Naive thymus-derived CD4-positive, alpha-beta T cell (primary cell): ENCODE measurements around the gene KRT74. TPM values are rescaled to one million over a fixed set of nuclear protein-coding genes. Genes with fewer than 3 reads are reported as not detected.

Source experiments
- ATAC-seq: fragments of 150-1000 bp; cut with Tn5 transposase; 2 replicates; pipeline ENCODE4 v1.10.0; 2021; ENCODE audit warnings: mild to moderate bottlenecking, moderate library complexity
- CTCF ChIA-PET: fragments of 350-600 bp; sonication (Branson Sonifier 250); formaldehyde crosslinking; loops from one replicate; lab custom pipeline; 2021; ENCODE audit warnings: antibody characterized with exemption; lab: Charles Lee
- POLR2A ChIA-PET: fragments of 350-600 bp; sonication (Branson Sonifier 250); formaldehyde crosslinking; loops from one replicate; lab custom pipeline; 2021; ENCODE audit warnings: antibody characterized with exemption, inconsistent platforms; lab: Charles Lee
- DNase-seq, 9 donors: peaks; one replicate each; pipeline versions ENCODE4 v3.0.0 to v3.0.0-alpha.2; 2020 to 2022; ENCODE audit warnings: mixed read lengths in 1 of 9
- H3K27ac ChIP-seq: one replicate; pipeline ENCODE4 v1.7.0; 2013; ENCODE audit warnings: mild to moderate bottlenecking, low read depth, low read length, moderate library complexity
- H3K27me3 ChIP-seq, 2 donors: one replicate each; pipeline ENCODE4 v1.7.0; 2013; ENCODE audit warnings: low read length in 2 of 2, mild to moderate bottlenecking in 2 of 2, moderate library complexity in 2 of 2; ENCODE audit not compliant: control insufficient read depth in 2 of 2, insufficient read depth in 2 of 2
- H3K36me3 ChIP-seq, 3 experiments: 1 replicate in 2 of 3; 2 replicates in 1 of 3; pipeline ENCODE4 v1.7.0; 2013; ENCODE audit warnings: low read length in 3 of 3, mild to moderate bottlenecking in 3 of 3, moderate library complexity in 1 of 3; ENCODE audit not compliant: insufficient read depth in 3 of 3, control insufficient read depth in 2 of 3
- H3K4me1 ChIP-seq, 2 donors: one replicate each; pipeline ENCODE4 v1.7.0; 2013; ENCODE audit warnings: low read length in 2 of 2, mild to moderate bottlenecking in 2 of 2, moderate library complexity in 1 of 2; ENCODE audit not compliant: control insufficient read depth in 2 of 2, insufficient read depth in 2 of 2
- H3K4me3 ChIP-seq: 2 replicates; pipeline ENCODE4 v1.7.0; 2013; ENCODE audit warnings: mild to moderate bottlenecking, low read length
- H3K9me3 ChIP-seq, 3 experiments: 1 replicate in 2 of 3; 2 replicates in 1 of 3; pipeline ENCODE4 v1.7.0; 2013; ENCODE audit warnings: low read length in 3 of 3; ENCODE audit not compliant: control insufficient read depth in 2 of 3
- H3K27ac Mint-ChIP-seq, 9 donors: one replicate each; pipeline ENCODE4 v1.8.0; 2020 to 2022; ENCODE audit warnings: mixed read lengths in 9 of 9, mild to moderate bottlenecking in 8 of 9, moderate library complexity in 5 of 9, inconsistent platforms in 2 of 9
- H3K27me3 Mint-ChIP-seq, 5 donors: one replicate each; pipeline ENCODE4 v1.8.0; 2021 to 2022; ENCODE audit warnings: mixed read lengths in 5 of 5, mild to moderate bottlenecking in 1 of 5
- H3K36me3 Mint-ChIP-seq, 5 donors: one replicate each; pipeline ENCODE4 v1.8.0; 2020 to 2022; ENCODE audit warnings: mixed read lengths in 5 of 5, mild to moderate bottlenecking in 3 of 5, inconsistent platforms in 1 of 5
- H3K4me1 Mint-ChIP-seq, 7 donors: one replicate each; pipeline ENCODE4 v1.8.0; 2020 to 2022; ENCODE audit warnings: mixed read lengths in 7 of 7, mild to moderate bottlenecking in 3 of 7, inconsistent platforms in 1 of 7
- H3K4me3 Mint-ChIP-seq, 10 donors: one replicate each; pipeline ENCODE4 v1.8.0; 2020 to 2022; ENCODE audit warnings: mild to moderate bottlenecking in 10 of 10, mixed read lengths in 10 of 10, moderate library complexity in 6 of 10, inconsistent platforms in 2 of 10
- H3K9me3 Mint-ChIP-seq, 11 donors: one replicate each; pipeline ENCODE4 v1.8.0; 2020 to 2022; ENCODE audit warnings: mixed read lengths in 11 of 11, mild to moderate bottlenecking in 4 of 11, inconsistent platforms in 1 of 11, moderate library complexity in 1 of 11
- intact Hi-C, 2 donors: fragments of 100-400 bp; cut with micrococcal nuclease; formaldehyde crosslinking; loops; one replicate each; pipeline ENCODE4 v1.15.1; 2023
- polyA plus RNA-seq, 2 donors: library from polyadenylated mRNA; unstranded; fragments of 300-500 nt; fragmentation: Illumina TruSeq; gene quantifications; one replicate each; pipeline ENCODE4 v1.2.3, GENCODE V29; 2021
- total RNA-seq, 6 experiments: library from RNA in 5 of 6; stranded (reverse) in 5 of 6; gene quantifications; 1 replicate in 5 of 6; 2 replicates in 1 of 6; pipeline ENCODE4 v1.2.3 and lab custom pipeline; 2021 to 2026

KRT74 gene
- total and polyA plus RNA-seq, 7 experiments from 2014 or later: 0.12 to 1.2 (median 0.90) TPM; not detected in 3

DNA sequence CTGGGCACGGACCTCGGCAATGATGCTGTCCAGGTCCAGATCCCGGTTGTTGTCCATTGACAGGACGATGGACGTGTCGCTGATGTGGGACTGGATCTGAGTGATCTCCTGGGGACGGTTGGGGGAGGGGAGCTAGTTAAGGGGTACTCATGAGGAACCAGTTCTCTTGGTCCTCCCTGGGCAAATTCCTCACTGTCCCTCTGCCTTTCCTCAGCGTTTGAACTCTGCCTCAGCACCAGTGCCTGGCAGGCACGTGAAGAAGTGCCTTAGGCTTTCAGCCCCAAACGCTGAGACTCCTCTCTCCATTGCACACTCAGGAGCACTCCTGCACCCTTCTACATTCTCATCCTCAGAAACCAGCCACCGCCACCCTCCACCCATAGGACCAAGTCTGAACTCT is 17.9 kb upstream of the KRT74 start:
- DNase-seq: no peak
- H3K9me3 Mint-ChIP-seq: peaks cover 0 to 1% (median 0%) of the 10 kb centered on the region in 11 donors

DNA sequence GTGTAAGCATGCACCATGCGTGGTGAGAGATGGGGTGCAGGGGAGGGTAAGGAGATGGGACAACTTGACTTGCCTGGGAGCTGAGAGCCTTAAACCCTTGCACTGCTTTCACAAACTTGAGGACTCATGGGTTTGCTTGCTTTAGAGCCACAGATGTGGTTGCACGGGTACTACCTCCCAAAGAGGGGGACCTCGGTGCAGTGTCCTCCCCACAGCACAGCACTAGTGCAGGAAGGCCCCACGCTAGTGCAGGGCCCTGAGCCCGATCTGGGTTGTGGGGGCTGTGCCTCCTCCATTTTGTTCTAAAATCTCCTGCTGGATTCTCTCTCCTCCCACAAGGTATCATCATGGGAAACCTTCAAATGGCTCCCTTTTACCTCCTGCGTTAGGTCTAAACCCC is 16.4 kb upstream of the KRT74 start:
- H3K27me3 ChIP-seq: no peaks in the 10 kb centered on the region
- ChIA-PET CTCF (interaction anchor here (0.5 to 20.3 kb wide), 7 partner anchors 15 to 394 kb away, joined by 3 to 731 read pairs (median 5); no protein-coding TSS in a partner anchor), POLR2A (interaction anchor here (1.2 to 6.9 kb wide), 6 partner anchors 12 to 278 kb away, joined by 5 to 51 read pairs (median 7); partner anchors contain the start of genes KRT72 and KRT73)
- ATAC-seq (no peak), DNase-seq (no peak)
- peaks cover 0 to 4% (median 0%) of the 10 kb centered on the region in 3 experiments for H3K36me3 ChIP-seq
- H3K9me3 ChIP-seq: no peaks in the 10 kb centered on the region
- peaks cover 0 to 39% of the 10 kb centered on the region in 2 donors for H3K4me1 ChIP-seq
- no peak overlapping the region for H3K27ac ChIP-seq
- Mint-ChIP-seq H3K27me3 (peaks cover 0 to 10% (median 0%) of the 10 kb centered on the region in 5 donors), H3K27ac (peak overlapping the region in 6 of 9 donors; percentile 40 to 87 (median 68)), H3K4me1 (peaks cover 23 to 76% (median 58%) of the 10 kb centered on the region in 7 donors), H3K36me3 (peaks cover 0 to 35% (median 4%) of the 10 kb centered on the region in 5 donors), H3K9me3 (peaks cover 0 to 1% (median 0%) of the 10 kb centered on the region in 11 donors), H3K4me3 (no peak overlapping the region)
- intact Hi-C loops: no loop called here
- H3K4me3 ChIP-seq: no peak overlapping the region

More for the DNA sequence above, 17.9 kb upstream of the KRT74 start:
- CTCF ChIA-PET: interaction anchor here (0.6 to 14.0 kb wide), 3 partner anchors 19 to 286 kb away, joined by 3 to 163 read pairs (median 3); no protein-coding TSS in a partner anchor
- peaks cover 0 to 24% of the 10 kb centered on the region in 2 donors for H3K4me1 ChIP-seq
- intact Hi-C loops: no loop called here
- H3K27ac ChIP-seq: no peak overlapping the region
- H3K9me3 ChIP-seq: no peaks in the 10 kb centered on the region
- H3K27me3 Mint-ChIP-seq: peaks cover 0 to 18% (median 0%) of the 10 kb centered on the region in 5 donors
- POLR2A ChIA-PET: interaction anchor here (1.7 to 1.9 kb wide), 2 partner anchors 14 to 17 kb away, joined by 6 to 10 read pairs; no protein-coding TSS in a partner anchor
- no peak overlapping the region for H3K4me3 ChIP-seq
- peak overlapping the region in 1 of 10 donors; percentile 26 for H3K4me3 Mint-ChIP-seq
- peaks cover 0 to 4% (median 0%) of the 10 kb centered on the region in 3 experiments for H3K36me3 ChIP-seq
- no peak for ATAC-seq
- H3K36me3 Mint-ChIP-seq: peaks cover 0 to 40% (median 4%) of the 10 kb centered on the region in 5 donors
- H3K27me3 ChIP-seq: no peaks in the 10 kb centered on the region
- H3K27ac Mint-ChIP-seq: peak overlapping the region in 4 of 9 donors; percentile 39 to 75 (median 67)
- peaks cover 8 to 61% (median 43%) of the 10 kb centered on the region in 7 donors for H3K4me1 Mint-ChIP-seq

DNA sequence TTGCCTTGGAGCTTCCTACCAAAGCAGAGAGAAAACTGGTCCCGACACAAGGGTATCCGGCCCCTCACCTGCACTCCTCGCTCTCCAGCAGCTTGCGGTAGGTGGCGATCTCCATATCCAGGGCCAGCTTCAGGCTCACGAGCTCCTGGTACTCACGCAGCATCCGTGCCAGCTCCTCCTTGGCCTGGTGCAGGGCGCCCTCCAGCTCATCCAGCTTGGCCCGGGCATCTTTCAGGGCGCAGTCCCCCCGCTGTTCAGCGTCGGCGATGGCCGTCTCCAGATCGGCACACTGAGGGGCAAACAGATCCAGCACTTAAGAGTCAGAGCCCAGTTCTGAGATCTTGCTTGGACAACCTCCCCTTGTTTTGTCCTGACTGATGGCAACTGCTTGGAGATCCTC is 13.9 kb upstream of the KRT74 start:
- ATAC-seq (no peak), DNase-seq (no peak)
- H3K36me3 Mint-ChIP-seq: peaks cover 0 to 28% (median 4%) of the 10 kb centered on the region in 5 donors
- H3K27me3 Mint-ChIP-seq: peaks cover 0 to 1% (median 0%) of the 10 kb centered on the region in 5 donors
- intact Hi-C loops: loop anchor here (5.0 to 10.0 kb wide), 3 partner anchors 45 to 197 kb away; partner anchors contain the start of gene KRT1 (in 1 of the 2)
- Histone ChIP-seq H3K27ac (no peak overlapping the region), H3K36me3 (peaks cover 0 to 4% (median 0%) of the 10 kb centered on the region in 3 experiments), H3K4me1 (peaks cover 0 to 57% of the 10 kb centered on the region in 2 donors), H3K9me3 (no peaks in the 10 kb centered on the region), H3K4me3 (no peak overlapping the region), H3K27me3 (no peaks in the 10 kb centered on the region)
- H3K4me3 Mint-ChIP-seq: peak overlapping the region in 5 of 10 donors; percentile 4 to 67 (median 35)
- CTCF ChIA-PET: interaction anchor here (0.6 to 20.3 kb wide), 5 partner anchors 19 to 288 kb away, joined by 3 to 731 read pairs (median 8); no protein-coding TSS in a partner anchor
- H3K9me3 Mint-ChIP-seq: peaks cover 0 to 1% (median 0%) of the 10 kb centered on the region in 11 donors
- peak overlapping the region in 8 of 9 donors; percentile 27 to 97 (median 94) for H3K27ac Mint-ChIP-seq
- H3K4me1 Mint-ChIP-seq: peaks cover 37 to 88% (median 73%) of the 10 kb centered on the region in 7 donors
- POLR2A ChIA-PET: interaction anchor here (1.0 to 6.9 kb wide), 5 partner anchors 8 to 59 kb away, joined by 3 to 112 read pairs (median 15); partner anchors contain the start of gene KRT73

DNA sequence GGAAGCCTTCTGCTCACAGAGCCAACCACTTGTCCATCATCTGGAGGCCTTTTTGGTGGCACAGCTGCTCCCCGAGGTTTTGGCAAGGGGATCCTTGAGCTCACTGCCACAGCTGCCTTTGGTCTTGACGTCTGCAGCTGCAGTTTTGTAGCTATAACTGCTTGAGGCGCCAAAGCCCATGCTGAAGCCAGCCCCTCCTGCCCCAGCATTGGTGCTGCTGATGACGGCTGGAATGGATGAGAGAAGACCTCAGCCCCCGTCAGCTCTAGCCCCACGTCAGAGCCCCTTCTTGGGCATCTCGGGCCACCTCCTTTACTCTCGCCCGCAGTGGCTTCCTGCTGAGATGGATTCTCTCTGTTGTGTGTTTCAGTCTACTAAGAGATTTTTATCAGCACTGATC is 12.3 kb upstream of the KRT74 start:
- Histone ChIP-seq H3K4me1 (peaks cover 0 to 55% of the 10 kb centered on the region in 2 donors), H3K27ac (peak overlapping the region; percentile 79), H3K27me3 (no peaks in the 10 kb centered on the region), H3K9me3 (no peaks in the 10 kb centered on the region), H3K36me3 (peaks cover 0 to under 1% (median 0%) of the 10 kb centered on the region in 3 experiments), H3K4me3 (peak overlapping the region; percentile 25)
- Mint-ChIP-seq H3K36me3 (peaks cover 0 to 15% (median 0%) of the 10 kb centered on the region in 5 donors), H3K27me3 (peaks cover 0 to 4% (median 0%) of the 10 kb centered on the region in 5 donors), H3K27ac (peak overlapping the region; percentile 40 to 97 (median 94)), H3K9me3 (peaks cover 0 to 1% (median 0%) of the 10 kb centered on the region in 11 donors), H3K4me1 (peaks cover 37 to 78% (median 61%) of the 10 kb centered on the region in 7 donors), H3K4me3 (peak overlapping the region; percentile 9 to 76 (median 54))
- CTCF ChIA-PET: interaction anchor here (0.6 to 20.3 kb wide), 39 partner anchors 9 to 394 kb away, joined by 3 to 731 read pairs (median 4); partner anchors contain the start of gene KRT73
- ATAC-seq (peak; percentile 95), DNase-seq (peak; percentile 31 to 97 (median 91))
- intact Hi-C loops: loop anchor here (1.0 to 10.0 kb wide), 9 partner anchors 24 to 199 kb away; partner anchors contain the start of gene KRT1 (in 1 of the 2)
- POLR2A ChIA-PET: interaction anchor here (0.7 to 6.9 kb wide), 23 partner anchors 9 to 293 kb away, joined by 3 to 112 read pairs (median 5); partner anchors contain the start of gene KRT73

DNA sequence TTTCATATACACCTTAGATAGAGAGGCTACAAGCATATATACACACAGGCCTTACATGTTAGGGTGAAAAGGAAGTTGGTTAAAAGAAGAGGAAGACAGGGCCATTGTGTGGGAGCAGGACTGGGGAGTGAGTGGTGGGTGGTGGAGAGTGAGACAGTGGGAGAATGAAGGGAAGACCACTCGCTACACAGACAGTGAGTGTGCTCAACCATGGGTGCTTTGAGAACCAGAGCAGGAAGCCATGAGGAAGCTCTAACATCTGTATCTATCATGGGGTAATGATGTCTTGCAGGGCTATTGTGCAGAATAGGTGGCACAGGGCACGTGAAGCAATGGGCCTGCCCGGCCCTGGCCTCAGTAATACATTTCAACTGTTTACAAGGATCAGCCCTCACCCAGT is 11.4 kb upstream of the KRT74 start:
- Histone ChIP-seq H3K9me3 (no peaks in the 10 kb centered on the region), H3K4me3 (no peak overlapping the region), H3K36me3 (no peaks in the 10 kb centered on the region), H3K27ac (peak overlapping the region; percentile 65), H3K27me3 (no peaks in the 10 kb centered on the region), H3K4me1 (peaks cover 0 to 64% of the 10 kb centered on the region in 2 donors)
- Mint-ChIP-seq H3K27ac (peak overlapping the region; percentile 11 to 97 (median 94)), H3K4me3 (peak overlapping the region in 6 of 10 donors; percentile 12 to 67 (median 38)), H3K9me3 (no peaks in the 10 kb centered on the region), H3K36me3 (peaks cover 0 to 10% (median 0%) of the 10 kb centered on the region in 5 donors), H3K27me3 (peaks cover 0 to 4% (median 0%) of the 10 kb centered on the region in 5 donors), H3K4me1 (peaks cover 40 to 80% (median 64%) of the 10 kb centered on the region in 7 donors)
- ChIA-PET POLR2A (interaction anchor here (1.0 to 6.9 kb wide), 19 partner anchors 9 to 294 kb away, joined by 3 to 112 read pairs (median 7); partner anchors contain the start of gene KRT73), CTCF (interaction anchor here (0.7 to 20.3 kb wide), 18 partner anchors 10 to 395 kb away, joined by 3 to 731 read pairs (median 9); partner anchors contain the start of gene KRT73)
- DNase-seq (no peak), ATAC-seq (no peak)
- intact Hi-C loops: loop anchor here (5.0 to 10.0 kb wide), 3 partner anchors 47 to 200 kb away; partner anchors contain the start of gene KRT1 (in 1 of the 2)
